SK-N-SH (cell line): Measurements from ENCODE around the gene TGM4.

Source experiments
- CHD2 ChIP-seq: fragments of 150-350 bp; IDR thresholded peaks from 2 replicates; pipeline ENCODE4 v1.6.1; 2018; ENCODE audit warnings: low read length; ENCODE audit not compliant: partially characterized antibody
- EP300 ChIP-seq, 2 experiments: IDR thresholded peaks; 2 replicates each; pipeline versions ENCODE4 v1.4.0 to v1.6.1; 2012; ENCODE audit warnings: borderline replicate concordance in 1 of 2, low read depth in 1 of 2, low read length in 1 of 2
- EZH2phosphoT487 ChIP-seq: fragments of 200-600 bp; sonication (generic); IDR thresholded peaks from 2 replicates; pipeline ENCODE4 v1.6.1; 2017; ENCODE audit warnings: low read depth, mixed run types, mild to moderate bottlenecking, antibody characterized with exemption, moderate library complexity, borderline replicate concordance
- GABPA ChIP-seq: IDR thresholded peaks from 2 replicates; pipeline ENCODE4 v1.4.0; 2012; ENCODE audit warnings: low read depth, mild to moderate bottlenecking
- GATA2 ChIP-seq: sonication (generic); formaldehyde crosslinking; IDR thresholded peaks from 2 replicates; pipeline ENCODE4 v1.5.0; 2020; ENCODE audit warnings: mild to moderate bottlenecking, missing genetic modification reagents
- JUND ChIP-seq: IDR thresholded peaks from 2 replicates; pipeline ENCODE4 v1.4.0; 2012
- POLR2AphosphoS5 ChIP-seq: IDR thresholded peaks from 2 replicates; pipeline ENCODE4 v1.6.1; 2012; ENCODE audit warnings: low read depth, low read length
- SIN3A ChIP-seq: IDR thresholded peaks from 2 replicates; pipeline ENCODE4 v1.6.1; 2012; ENCODE audit warnings: low read depth, mild to moderate bottlenecking, low read length, moderate library complexity, borderline replicate concordance
- SMC3 ChIP-seq: IDR thresholded peaks from 2 replicates; pipeline ENCODE4 v1.6.1; 2012; ENCODE audit warnings: low read depth, low read length, improper control_type of control experiment
- TCF12 ChIP-seq: IDR thresholded peaks from 2 replicates; pipeline ENCODE4 v1.4.0; 2012
- TF ChIP-seq, protein P1 (sequence below): IDR thresholded peaks from 2 replicates; pipeline ENCODE4 v1.4.0; 2012; ENCODE audit warnings: low read depth, borderline replicate concordance
- TF ChIP-seq, protein P2 (sequence below): fragments of 200-600 bp; sonication (generic); IDR thresholded peaks from 2 replicates; pipeline ENCODE4 v1.6.1; 2017; ENCODE audit warnings: antibody characterized with exemption, mild to moderate bottlenecking, moderate library complexity
- TF ChIP-seq, protein P3 (sequence below): IDR thresholded peaks from 2 replicates; pipeline ENCODE4 v1.6.1; 2012; ENCODE audit warnings: mild to moderate bottlenecking, low read depth, low read length, moderate library complexity

DNA sequence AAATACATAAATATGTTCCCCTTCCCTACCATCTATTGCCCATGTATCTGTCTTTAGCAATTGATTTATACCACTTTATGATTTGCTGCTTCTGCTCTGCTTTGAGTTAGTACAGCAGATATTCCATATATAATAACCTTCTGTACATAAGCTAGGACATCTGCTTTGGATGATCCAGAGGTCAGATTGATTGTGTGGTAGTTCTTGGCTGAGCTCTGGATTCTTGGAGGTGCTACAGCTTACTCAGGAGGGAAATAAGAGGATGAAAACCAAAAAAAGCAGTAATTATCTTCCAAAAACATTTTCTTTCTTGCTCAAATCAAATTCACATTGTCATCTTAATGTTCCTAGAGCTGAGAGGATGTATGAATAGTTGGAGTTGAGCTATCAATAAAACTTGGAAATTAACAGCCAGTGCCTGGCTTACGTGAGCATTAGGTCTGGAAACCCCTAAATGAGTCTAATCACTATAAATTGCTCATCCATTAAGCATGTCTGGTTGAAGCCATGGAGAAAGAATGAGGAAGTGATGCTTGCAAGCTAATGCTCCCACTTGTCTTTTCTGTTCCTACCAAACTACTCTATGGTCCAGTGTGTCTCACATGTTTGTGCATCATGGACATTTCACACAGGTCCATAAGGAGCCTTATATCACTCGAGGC lies 49.0 kb upstream of the TGM4 start:
- 0 out of 2 replicates have a peak, but pooled peaks have one; percentile 8 for TF ChIP-seq TCF12
- TF ChIP-seq JUND, result no peak
- no peak for TF ChIP-seq SIN3A
- no peak for TF ChIP-seq GATA2 (CRISPR knock-in tag)
- TF ChIP-seq POLR2AphosphoS5, result no peak
- TF ChIP-seq, protein P1, sequence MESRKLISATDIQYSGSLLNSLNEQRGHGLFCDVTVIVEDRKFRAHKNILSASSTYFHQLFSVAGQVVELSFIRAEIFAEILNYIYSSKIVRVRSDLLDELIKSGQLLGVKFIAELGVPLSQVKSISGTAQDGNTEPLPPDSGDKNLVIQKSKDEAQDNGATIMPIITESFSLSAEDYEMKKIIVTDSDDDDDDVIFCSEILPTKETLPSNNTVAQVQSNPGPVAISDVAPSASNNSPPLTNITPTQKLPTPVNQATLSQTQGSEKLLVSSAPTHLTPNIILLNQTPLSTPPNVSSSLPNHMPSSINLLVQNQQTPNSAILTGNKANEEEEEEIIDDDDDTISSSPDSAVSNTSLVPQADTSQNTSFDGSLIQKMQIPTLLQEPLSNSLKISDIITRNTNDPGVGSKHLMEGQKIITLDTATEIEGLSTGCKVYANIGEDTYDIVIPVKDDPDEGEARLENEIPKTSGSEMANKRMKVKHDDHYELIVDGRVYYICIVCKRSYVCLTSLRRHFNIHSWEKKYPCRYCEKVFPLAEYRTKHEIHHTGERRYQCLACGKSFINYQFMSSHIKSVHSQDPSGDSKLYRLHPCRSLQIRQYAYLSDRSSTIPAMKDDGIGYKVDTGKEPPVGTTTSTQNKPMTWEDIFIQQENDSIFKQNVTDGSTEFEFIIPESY, result no peak
- no peak for TF ChIP-seq CHD2
- TF ChIP-seq, protein P2, sequence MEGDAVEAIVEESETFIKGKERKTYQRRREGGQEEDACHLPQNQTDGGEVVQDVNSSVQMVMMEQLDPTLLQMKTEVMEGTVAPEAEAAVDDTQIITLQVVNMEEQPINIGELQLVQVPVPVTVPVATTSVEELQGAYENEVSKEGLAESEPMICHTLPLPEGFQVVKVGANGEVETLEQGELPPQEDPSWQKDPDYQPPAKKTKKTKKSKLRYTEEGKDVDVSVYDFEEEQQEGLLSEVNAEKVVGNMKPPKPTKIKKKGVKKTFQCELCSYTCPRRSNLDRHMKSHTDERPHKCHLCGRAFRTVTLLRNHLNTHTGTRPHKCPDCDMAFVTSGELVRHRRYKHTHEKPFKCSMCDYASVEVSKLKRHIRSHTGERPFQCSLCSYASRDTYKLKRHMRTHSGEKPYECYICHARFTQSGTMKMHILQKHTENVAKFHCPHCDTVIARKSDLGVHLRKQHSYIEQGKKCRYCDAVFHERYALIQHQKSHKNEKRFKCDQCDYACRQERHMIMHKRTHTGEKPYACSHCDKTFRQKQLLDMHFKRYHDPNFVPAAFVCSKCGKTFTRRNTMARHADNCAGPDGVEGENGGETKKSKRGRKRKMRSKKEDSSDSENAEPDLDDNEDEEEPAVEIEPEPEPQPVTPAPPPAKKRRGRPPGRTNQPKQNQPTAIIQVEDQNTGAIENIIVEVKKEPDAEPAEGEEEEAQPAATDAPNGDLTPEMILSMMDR, result no peak
- TF ChIP-seq EZH2phosphoT487, result no peak
- TF ChIP-seq, protein P3, sequence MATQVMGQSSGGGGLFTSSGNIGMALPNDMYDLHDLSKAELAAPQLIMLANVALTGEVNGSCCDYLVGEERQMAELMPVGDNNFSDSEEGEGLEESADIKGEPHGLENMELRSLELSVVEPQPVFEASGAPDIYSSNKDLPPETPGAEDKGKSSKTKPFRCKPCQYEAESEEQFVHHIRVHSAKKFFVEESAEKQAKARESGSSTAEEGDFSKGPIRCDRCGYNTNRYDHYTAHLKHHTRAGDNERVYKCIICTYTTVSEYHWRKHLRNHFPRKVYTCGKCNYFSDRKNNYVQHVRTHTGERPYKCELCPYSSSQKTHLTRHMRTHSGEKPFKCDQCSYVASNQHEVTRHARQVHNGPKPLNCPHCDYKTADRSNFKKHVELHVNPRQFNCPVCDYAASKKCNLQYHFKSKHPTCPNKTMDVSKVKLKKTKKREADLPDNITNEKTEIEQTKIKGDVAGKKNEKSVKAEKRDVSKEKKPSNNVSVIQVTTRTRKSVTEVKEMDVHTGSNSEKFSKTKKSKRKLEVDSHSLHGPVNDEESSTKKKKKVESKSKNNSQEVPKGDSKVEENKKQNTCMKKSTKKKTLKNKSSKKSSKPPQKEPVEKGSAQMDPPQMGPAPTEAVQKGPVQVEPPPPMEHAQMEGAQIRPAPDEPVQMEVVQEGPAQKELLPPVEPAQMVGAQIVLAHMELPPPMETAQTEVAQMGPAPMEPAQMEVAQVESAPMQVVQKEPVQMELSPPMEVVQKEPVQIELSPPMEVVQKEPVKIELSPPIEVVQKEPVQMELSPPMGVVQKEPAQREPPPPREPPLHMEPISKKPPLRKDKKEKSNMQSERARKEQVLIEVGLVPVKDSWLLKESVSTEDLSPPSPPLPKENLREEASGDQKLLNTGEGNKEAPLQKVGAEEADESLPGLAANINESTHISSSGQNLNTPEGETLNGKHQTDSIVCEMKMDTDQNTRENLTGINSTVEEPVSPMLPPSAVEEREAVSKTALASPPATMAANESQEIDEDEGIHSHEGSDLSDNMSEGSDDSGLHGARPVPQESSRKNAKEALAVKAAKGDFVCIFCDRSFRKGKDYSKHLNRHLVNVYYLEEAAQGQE, result no peak
- TF ChIP-seq EP300 (IDR thresholded peaks at IDR 0.05; ENCODE audit: borderline replicate concordance in 1 of 2, low read depth in 1 of 2, low read length in 1 of 2), result peak in 1 of 2 experiments; percentile 34; a peak in 1 of 4 replicates
- TF ChIP-seq GABPA, result no peak
- no peak for TF ChIP-seq SMC3
